MM.1S (cell line): Measurements from ENCODE around the gene HNRNPA0.

Source experiments
- CTCF ChIP-seq: fragments of 300-600 bp; sonication (generic); IDR thresholded peaks from 2 replicates; pipeline ENCODE4 v1.5.1; 2016; ENCODE audit warnings: antibody characterized with exemption, low read length, mixed read lengths
- EZH2 ChIP-seq: fragments of 300-600 bp; sonication (generic); optimal IDR thresholded peaks from 2 replicates; pipeline ENCODE3; 2017; ENCODE audit warnings: low read depth, mild to moderate bottlenecking, antibody characterized with exemption, low read length, mixed read lengths
- EZH2phosphoT487 ChIP-seq: fragments of 300-600 bp; sonication (generic); IDR thresholded peaks from 2 replicates; pipeline ENCODE4 v1.6.1; 2018; ENCODE audit warnings: antibody characterized with exemption, low read length

- TF ChIP-seq EZH2 (no peak), CTCF (no peak), EZH2phosphoT487 (no peak)
Measured at GRCh38 chr5:137727623-137728022, 26.5 kb downstream of the HNRNPA0 start.
